Panc1 (cell line): ENCODE measurements around the gene CATSPERZ. TPM values are rescaled to one million over a fixed set of nuclear protein-coding genes. Genes with fewer than 3 reads are reported as not detected.
A peak's percentile ranks its signal among the peaks of the same experiment; 100 is the strongest.

Experiments used
- ATAC-seq: fragments of 200-7000 bp; cut with Tn5 transposase; 2 replicates; pipeline ENCODE4 v1.9.1; 2020; ENCODE audit warnings: mild to moderate bottlenecking, moderate library complexity
- BruUV-seq: library from RNA; stranded (reverse); fragments of 400-500 nt; replicated peaks from 2 replicates; lab custom pipeline; 2021; lab: Mats Ljungman, UMichigan
- CTCF ChIA-PET: fragments of 300-600 bp; sonication (Branson Sonifier 250); formaldehyde crosslinking; loops from one replicate; lab custom pipeline; 2022; ENCODE audit warnings: antibody characterized with exemption; lab: Charles Lee
- POLR2A ChIA-PET: fragments of 300-600 bp; sonication (Branson Sonifier 250); formaldehyde crosslinking; loops from one replicate; lab custom pipeline; 2022; ENCODE audit warnings: antibody characterized with exemption; lab: Charles Lee
- DNase-seq: peaks from one replicate; pipeline ENCODE4 v3.0.0-alpha.2; 2010; ENCODE audit warnings: low read depth, low spot score
- H3K27ac ChIP-seq: 2 replicates; pipeline ENCODE4 v1.5.1; 2011; ENCODE audit warnings: mild to moderate bottlenecking, low read length, inconsistent platforms
- H3K27me3 ChIP-seq: fragments of 200-500 bp; sonication (Bioruptor generic); 2 replicates; pipeline ENCODE4 v1.6.0; 2014; ENCODE audit warnings: low read length, inconsistent platforms; ENCODE audit not compliant: control insufficient read depth, insufficient read depth
- H3K36me3 ChIP-seq: fragments of 200-500 bp; sonication (Bioruptor generic); 2 replicates; pipeline ENCODE4 v1.5.1; 2014; ENCODE audit warnings: inconsistent platforms, mild to moderate bottlenecking, low read length, moderate library complexity; ENCODE audit not compliant: control insufficient read depth, insufficient read depth
- H3K4me1 ChIP-seq: 2 replicates; pipeline ENCODE4 v1.5.1; 2011; ENCODE audit warnings: inconsistent platforms, mild to moderate bottlenecking, low read length, moderate library complexity; ENCODE audit not compliant: control insufficient read depth, insufficient read depth
- H3K4me3 ChIP-seq, 2 experiments: 2 replicates each; pipeline ENCODE4 v1.5.1; 2011 to 2012; ENCODE audit warnings: low read depth in 2 of 2, low read length in 2 of 2, mild to moderate bottlenecking in 2 of 2, inconsistent platforms in 1 of 2, moderate library complexity in 1 of 2
- H3K9me3 ChIP-seq: fragments of 200-500 bp; sonication (Bioruptor generic); 2 replicates; pipeline ENCODE4 v1.5.1; 2014; ENCODE audit warnings: low read depth, mild to moderate bottlenecking, inconsistent platforms, low read length, moderate library complexity; ENCODE audit not compliant: control insufficient read depth, insufficient read depth
- POLR2AphosphoS5 ChIP-seq: IDR thresholded peaks from 2 replicates; pipeline ENCODE4 v1.6.1; 2012; ENCODE audit warnings: mild to moderate bottlenecking, low read depth, low read length, moderate library complexity
- SIN3A ChIP-seq: IDR thresholded peaks from 2 replicates; pipeline ENCODE4 v1.6.1; 2012; ENCODE audit warnings: low read depth, mild to moderate bottlenecking, low read length, moderate library complexity, borderline replicate concordance; ENCODE audit not compliant: insufficient read depth
- TCF7L2 ChIP-seq: IDR thresholded peaks from 2 replicates; pipeline ENCODE4 v1.6.1; 2011; ENCODE audit warnings: mild to moderate bottlenecking, low read depth, low read length, inconsistent platforms
- in situ Hi-C: cut with HindIII; loops from 2 replicates; pipeline ENCODE4 v1.10.0; 2016; ENCODE audit warnings: low sequenced_read_pairs, low pct_unique_long_range_greater_than_20kb
- intact Hi-C: fragments of 100-400 bp; cut with micrococcal nuclease; formaldehyde crosslinking; loops from one replicate; pipeline ENCODE4 v1.10.0; 2022; ENCODE audit not compliant: unreplicated experiment
- total RNA-seq: library from RNA; stranded (reverse); gene quantifications from one replicate; pipeline ENCODE4 v1.2.1, GENCODE V29; 2021; ENCODE audit not compliant: unreplicated experiment
- TF ChIP-seq, protein P1 (sequence below), 2 experiments: IDR thresholded peaks; 2 replicates each; pipeline ENCODE4 v1.6.1; 2011 to 2012; ENCODE audit warnings: low read depth in 2 of 2, control low read depth in 1 of 2, low read length in 1 of 2, mild to moderate bottlenecking in 1 of 2, moderate library complexity in 1 of 2; ENCODE audit not compliant: insufficient read depth in 1 of 2
- TF ChIP-seq, protein P2 (sequence below): fragments of 450-650 bp; IDR thresholded peaks from 2 replicates; pipeline ENCODE4 v1.5.1; 2017; ENCODE audit warnings: mild to moderate bottlenecking

Gene CATSPERZ
- total RNA-seq, 1 experiment from 2014 or later, result 0.64 TPM

DNA sequence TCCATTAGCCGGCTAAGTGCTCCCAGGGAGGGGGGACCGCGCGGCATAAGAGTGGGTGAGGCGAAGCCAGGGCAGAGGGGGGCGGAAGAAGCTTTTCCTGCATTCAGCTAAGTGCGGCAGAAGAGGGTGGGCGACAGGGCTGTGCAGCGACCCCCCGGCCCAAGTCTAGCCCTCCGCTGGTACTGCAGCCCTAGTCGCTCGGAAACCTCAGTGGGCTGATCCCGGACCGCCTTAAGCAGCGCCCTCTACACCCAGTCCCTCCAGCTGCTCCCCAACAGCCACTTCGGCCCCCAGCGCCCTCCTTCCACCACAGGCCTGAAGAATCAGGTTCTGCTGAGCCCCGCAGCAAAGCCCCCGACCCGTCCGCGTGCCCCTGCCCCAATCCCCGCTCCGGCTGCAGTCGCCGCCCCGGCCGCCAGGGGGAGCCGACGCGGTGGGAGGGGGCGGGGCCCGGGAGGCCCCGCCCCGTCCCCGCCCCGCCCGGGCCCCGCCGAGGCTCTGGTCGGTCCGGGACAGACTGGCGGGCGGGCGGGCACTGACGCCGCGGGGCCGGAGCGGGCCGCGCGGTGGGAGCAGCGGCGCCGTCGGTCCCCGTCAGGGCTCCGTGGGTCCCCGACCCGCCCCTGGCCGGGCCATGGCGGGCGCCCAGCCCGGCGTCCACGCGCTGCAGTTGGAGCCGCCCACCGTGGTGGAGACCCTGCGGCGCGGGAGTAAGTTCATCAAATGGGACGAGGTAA lies 49.0 kb upstream of the CATSPERZ start, which contains the start of gene PLCB3:
PLCB3 (plus strand) TSS at position 515 of the 737 bp plus-strand sequence; CDS start at position 635, 120 bp downstream.
- peak within 1 kb of the TSS; percentile 89 for H3K27ac ChIP-seq
- POLR2A ChIA-PET, result no interaction called here
- peak within 1 kb of the TSS; percentile 84 to 90 for H3K4me3 ChIP-seq
- in situ Hi-C loops, result no loop called here
- intact Hi-C loops, result no loop called here
- no peaks in the 10 kb centered on the region for H3K27me3 ChIP-seq
- BruUV-seq, result no TSS peak
- no peak for DNase-seq
- CTCF ChIA-PET, result interaction anchor here (0.8 to 1.8 kb wide), 3 partner anchors 13 to 54 kb away, joined by 3 to 4 read pairs (median 4); no protein-coding TSS in a partner anchor
- 0 out of 2 replicates have a peak, but pooled peaks cover 3% of the 10 kb centered on the region for H3K36me3 ChIP-seq
- H3K9me3 ChIP-seq, result no peaks in the 10 kb centered on the region
- ATAC-seq, result peak; percentile 67
- TF ChIP-seq SIN3A (peak; percentile 44; the same call in 1 of the 2 replicates), TCF7L2 (no peak), POLR2AphosphoS5 (no peak)
- TF ChIP-seq, protein P1, sequence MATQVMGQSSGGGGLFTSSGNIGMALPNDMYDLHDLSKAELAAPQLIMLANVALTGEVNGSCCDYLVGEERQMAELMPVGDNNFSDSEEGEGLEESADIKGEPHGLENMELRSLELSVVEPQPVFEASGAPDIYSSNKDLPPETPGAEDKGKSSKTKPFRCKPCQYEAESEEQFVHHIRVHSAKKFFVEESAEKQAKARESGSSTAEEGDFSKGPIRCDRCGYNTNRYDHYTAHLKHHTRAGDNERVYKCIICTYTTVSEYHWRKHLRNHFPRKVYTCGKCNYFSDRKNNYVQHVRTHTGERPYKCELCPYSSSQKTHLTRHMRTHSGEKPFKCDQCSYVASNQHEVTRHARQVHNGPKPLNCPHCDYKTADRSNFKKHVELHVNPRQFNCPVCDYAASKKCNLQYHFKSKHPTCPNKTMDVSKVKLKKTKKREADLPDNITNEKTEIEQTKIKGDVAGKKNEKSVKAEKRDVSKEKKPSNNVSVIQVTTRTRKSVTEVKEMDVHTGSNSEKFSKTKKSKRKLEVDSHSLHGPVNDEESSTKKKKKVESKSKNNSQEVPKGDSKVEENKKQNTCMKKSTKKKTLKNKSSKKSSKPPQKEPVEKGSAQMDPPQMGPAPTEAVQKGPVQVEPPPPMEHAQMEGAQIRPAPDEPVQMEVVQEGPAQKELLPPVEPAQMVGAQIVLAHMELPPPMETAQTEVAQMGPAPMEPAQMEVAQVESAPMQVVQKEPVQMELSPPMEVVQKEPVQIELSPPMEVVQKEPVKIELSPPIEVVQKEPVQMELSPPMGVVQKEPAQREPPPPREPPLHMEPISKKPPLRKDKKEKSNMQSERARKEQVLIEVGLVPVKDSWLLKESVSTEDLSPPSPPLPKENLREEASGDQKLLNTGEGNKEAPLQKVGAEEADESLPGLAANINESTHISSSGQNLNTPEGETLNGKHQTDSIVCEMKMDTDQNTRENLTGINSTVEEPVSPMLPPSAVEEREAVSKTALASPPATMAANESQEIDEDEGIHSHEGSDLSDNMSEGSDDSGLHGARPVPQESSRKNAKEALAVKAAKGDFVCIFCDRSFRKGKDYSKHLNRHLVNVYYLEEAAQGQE (IDR thresholded peaks at IDR 0.05; ENCODE audit: insufficient read depth in 1 of 2, low read depth in 2 of 2, low read length in 1 of 2), result no peak
- TF ChIP-seq, protein P2, sequence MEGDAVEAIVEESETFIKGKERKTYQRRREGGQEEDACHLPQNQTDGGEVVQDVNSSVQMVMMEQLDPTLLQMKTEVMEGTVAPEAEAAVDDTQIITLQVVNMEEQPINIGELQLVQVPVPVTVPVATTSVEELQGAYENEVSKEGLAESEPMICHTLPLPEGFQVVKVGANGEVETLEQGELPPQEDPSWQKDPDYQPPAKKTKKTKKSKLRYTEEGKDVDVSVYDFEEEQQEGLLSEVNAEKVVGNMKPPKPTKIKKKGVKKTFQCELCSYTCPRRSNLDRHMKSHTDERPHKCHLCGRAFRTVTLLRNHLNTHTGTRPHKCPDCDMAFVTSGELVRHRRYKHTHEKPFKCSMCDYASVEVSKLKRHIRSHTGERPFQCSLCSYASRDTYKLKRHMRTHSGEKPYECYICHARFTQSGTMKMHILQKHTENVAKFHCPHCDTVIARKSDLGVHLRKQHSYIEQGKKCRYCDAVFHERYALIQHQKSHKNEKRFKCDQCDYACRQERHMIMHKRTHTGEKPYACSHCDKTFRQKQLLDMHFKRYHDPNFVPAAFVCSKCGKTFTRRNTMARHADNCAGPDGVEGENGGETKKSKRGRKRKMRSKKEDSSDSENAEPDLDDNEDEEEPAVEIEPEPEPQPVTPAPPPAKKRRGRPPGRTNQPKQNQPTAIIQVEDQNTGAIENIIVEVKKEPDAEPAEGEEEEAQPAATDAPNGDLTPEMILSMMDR, result peak; percentile 97
- H3K4me1 ChIP-seq, result peaks cover 41% of the 10 kb centered on the region

DNA sequence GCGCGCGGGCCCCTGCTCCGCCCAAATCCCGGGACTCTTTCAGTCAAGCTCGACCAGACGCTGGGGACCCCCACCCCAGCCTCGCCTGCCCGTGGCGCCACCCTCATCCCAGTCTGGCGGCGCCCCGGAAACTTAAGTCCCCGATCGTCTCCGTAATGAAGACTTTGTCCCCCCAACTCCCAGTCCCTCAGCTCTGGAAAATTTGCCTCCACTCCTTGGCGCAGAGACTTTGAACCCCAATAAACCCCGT lies 48.5 kb upstream of the CATSPERZ start:
- peaks cover 41% of the 10 kb centered on the region for H3K4me1 ChIP-seq
- TF ChIP-seq, protein P1 (IDR thresholded peaks at IDR 0.05; ENCODE audit: insufficient read depth in 1 of 2, low read depth in 2 of 2, low read length in 1 of 2), result no peak
- no peak for TF ChIP-seq SIN3A
- no peak for TF ChIP-seq TCF7L2
- no peak for TF ChIP-seq POLR2AphosphoS5
- TF ChIP-seq, protein P2, result no peak
- in situ Hi-C loops (no loop called here), intact Hi-C loops (no loop called here)
- H3K4me3 ChIP-seq, result peak overlapping the region; percentile 84 to 90
- peak overlapping the region; percentile 89 for H3K27ac ChIP-seq
- H3K36me3 ChIP-seq, result peaks cover 3% of the 10 kb centered on the region; the same call in 1 of the 2 replicates
- no peaks in the 10 kb centered on the region for H3K9me3 ChIP-seq
- CTCF ChIA-PET, result interaction anchor here (0.5 to 1.8 kb wide), 6 partner anchors 8 to 69 kb away, joined by 3 to 12 read pairs (median 4); no protein-coding TSS in a partner anchor
- POLR2A ChIA-PET, result no interaction called here
- H3K27me3 ChIP-seq, result no peaks in the 10 kb centered on the region
- no TSS peak for BruUV-seq
- ATAC-seq, result no peak
- DNase-seq, result no peak
